Upper lobe of right lung (tissue), 1 donor: ENCODE data around the gene ZNF521. TPM values are rescaled to one million over a fixed set of nuclear protein-coding genes. Genes with fewer than 3 reads are reported as not detected.

Experiments
- ATAC-seq: fragments of 200-7000 bp; cut with Tn5 transposase; one replicate; pipeline ENCODE4 v1.9.1; 2020; ENCODE audit warnings: mild to moderate bottlenecking, moderate library complexity
- DNase-seq: peaks from one replicate; pipeline ENCODE4 v3.0.0-alpha.2; 2020
- H3K27ac ChIP-seq: fragments of 200-600 bp; one replicate; pipeline ENCODE4 v1.8.0; 2022
- H3K27me3 ChIP-seq: fragments of 200-600 bp; one replicate; pipeline ENCODE4 v1.8.0; 2022; ENCODE audit warnings: mild to moderate bottlenecking
- H3K36me3 ChIP-seq: fragments of 200-600 bp; one replicate; pipeline ENCODE4 v1.8.0; 2022
- H3K4me1 ChIP-seq: fragments of 200-600 bp; one replicate; pipeline ENCODE4 v1.8.0; 2022
- H3K4me3 ChIP-seq: fragments of 200-600 bp; one replicate; pipeline ENCODE4 v1.8.0; 2022; ENCODE audit warnings: mild to moderate bottlenecking
- H3K9me3 ChIP-seq: fragments of 200-600 bp; one replicate; pipeline ENCODE4 v1.8.0; 2022
- CTCF ChIP-seq: fragments of 200-600 bp; IDR thresholded peaks from one replicate; pipeline ENCODE4 v1.8.0; 2022; ENCODE audit warnings: antibody characterized with exemption
- intact Hi-C: fragments of 100-400 bp; cut with DNase I; formaldehyde crosslinking; loops from one replicate; pipeline ENCODE4 v1.11.0; 2022
- total RNA-seq: library from RNA; stranded (reverse); fragmentation: NEBNext Ultra II Directional; extraction: Animal tissue kit (Norgen Biotek cat#: 25700); gene quantifications from one replicate; pipeline ENCODE4 v1.2.1, GENCODE V29; 2021
- donor health status: DM: no; HTN: yes; CAD: no; lungs with severe emphysema.

ZNF521 gene
- total RNA-seq, 1 donor from 2014 or later, result 25.0 TPM

- Histone ChIP-seq H3K36me3 (no peaks in the 10 kb centered on the region), H3K4me3 (no peak overlapping the region), H3K4me1 (peaks cover 10% of the 10 kb centered on the region), H3K27ac (no peak overlapping the region), H3K9me3 (no peaks in the 10 kb centered on the region), H3K27me3 (no peaks in the 10 kb centered on the region)
- DNase-seq (no peak), ATAC-seq (no peak)
- intact Hi-C loops, result no loop called here
- TF ChIP-seq CTCF, result no peak
These were observed 108.7 kb downstream of the ZNF521 start for GRCh38 chr18:25243257-25243656.

- H3K27ac ChIP-seq, result no peak overlapping the region
- TF ChIP-seq CTCF, result no peak
- H3K4me3 ChIP-seq, result no peak overlapping the region
- H3K36me3 ChIP-seq, result no peaks in the 10 kb centered on the region
- no peaks in the 10 kb centered on the region for H3K27me3 ChIP-seq
- intact Hi-C loops, result no loop called here
- no peaks in the 10 kb centered on the region for H3K9me3 ChIP-seq
- ATAC-seq, result no peak
- peaks cover 10% of the 10 kb centered on the region for H3K4me1 ChIP-seq
- DNase-seq, result no peak
These were observed 111.6 kb downstream of the ZNF521 start for GRCh38 chr18:25240420-25240770.

GRCh38 chr18:25239581-25240419 lies 112.2 kb downstream of the ZNF521 start:
- Histone ChIP-seq H3K4me3 (no peak overlapping the region), H3K4me1 (peaks cover 10% of the 10 kb centered on the region), H3K9me3 (no peaks in the 10 kb centered on the region), H3K27ac (no peak overlapping the region), H3K27me3 (no peaks in the 10 kb centered on the region), H3K36me3 (no peaks in the 10 kb centered on the region)
- DNase-seq (no peak), ATAC-seq (no peak)
- TF ChIP-seq CTCF, result no peak
- intact Hi-C loops, result no loop called here

GRCh38 chr18:25239151-25239550 lies 112.8 kb downstream of the ZNF521 start:
- Histone ChIP-seq H3K36me3 (no peaks in the 10 kb centered on the region), H3K27ac (no peak overlapping the region), H3K4me3 (no peak overlapping the region), H3K9me3 (no peaks in the 10 kb centered on the region), H3K27me3 (no peaks in the 10 kb centered on the region), H3K4me1 (peaks cover 10% of the 10 kb centered on the region)
- no peak for TF ChIP-seq CTCF
- no peak for DNase-seq
- ATAC-seq, result no peak
- intact Hi-C loops, result no loop called here

GRCh38 chr18:25237571-25238267 lies 114.2 kb downstream of the ZNF521 start:
- ATAC-seq, result no peak
- H3K27me3 ChIP-seq, result no peaks in the 10 kb centered on the region
- no peaks in the 10 kb centered on the region for H3K9me3 ChIP-seq
- TF ChIP-seq CTCF, result no peak
- H3K36me3 ChIP-seq, result no peaks in the 10 kb centered on the region
- H3K27ac ChIP-seq, result no peak overlapping the region
- H3K4me1 ChIP-seq, result peaks cover 10% of the 10 kb centered on the region
- no peak for DNase-seq
- intact Hi-C loops, result no loop called here
- no peak overlapping the region for H3K4me3 ChIP-seq
